Fibroblast of peridontal ligament (primary cell): ENCODE results near the gene TUBA4B.

Experiments used
- DNase-seq: peaks from one replicate; pipeline ENCODE4 v3.0.0-alpha.2; 2010; ENCODE audit errors: extremely low read depth

Gene TUBA4B

GRCh38 chr2:219218732-219219701 lies 34.0 kb upstream of the TUBA4B start, which contains the start of gene ABCB6:
TSS of gene ABCB6 (minus strand) at chr2:219218958. CDS start at chr2:219218673, 285 bp downstream.
- peak; percentile 94 for DNase-seq

GRCh38 chr2:219219784-219220532 lies 33.1 kb upstream of the TUBA4B start:
- no peak for DNase-seq

- no peak for DNase-seq
Measured at GRCh38 chr2:219220652-219221402, 32.2 kb upstream of the TUBA4B start.

GRCh38 chr2:219221957-219222518 lies 31.0 kb upstream of the TUBA4B start:
- no peak for DNase-seq

GRCh38 chr2:219223831-219224610 lies 29.0 kb upstream of the TUBA4B start:
- DNase-seq: no peak

GRCh38 chr2:219225350-219225749 lies 27.7 kb upstream of the TUBA4B start:
- DNase-seq: no peak

- no peak for DNase-seq
Measured at GRCh38 chr2:219228041-219228910, 24.8 kb upstream of the TUBA4B start.

GRCh38 chr2:219228911-219229304 lies 24.1 kb upstream of the TUBA4B start:
- no peak for DNase-seq

- peak; percentile 97 for DNase-seq
Measured at GRCh38 chr2:219229305-219230058, 23.6 kb upstream of the TUBA4B start, which contains the start of the genes ANKZF1 and ATG9A. TSS of gene ANKZF1 (plus strand) at chr2:219229806. CDS start at chr2:219230258, 452 bp downstream. TSS of gene ATG9A (minus strand) at chr2:219229636. CDS start at chr2:219228024, 1,612 bp downstream.

GRCh38 chr2:219230059-219230540 lies 22.9 kb upstream of the TUBA4B start:
- DNase-seq: no peak

- DNase-seq: no peak
Measured at GRCh38 chr2:219234331-219234730, 18.7 kb upstream of the TUBA4B start.

GRCh38 chr2:219243291-219243761 lies 9.7 kb upstream of the TUBA4B start:
- no peak for DNase-seq

- no peak for DNase-seq
Measured at GRCh38 chr2:219244789-219245147, 8.3 kb upstream of the TUBA4B start.

- DNase-seq: peak; percentile 93
Measured at GRCh38 chr2:219245148-219245898, 7.7 kb upstream of the TUBA4B start, which contains the start of the genes GLB1L and STK16. TSS of gene GLB1L (minus strand) at chr2:219245444. CDS start at chr2:219243573, 1,871 bp downstream. TSS of gene STK16 (plus strand) at chr2:219245479. CDS start at chr2:219246000, 521 bp downstream.

- DNase-seq: no peak
Measured at GRCh38 chr2:219245899-219246230, 7.2 kb upstream of the TUBA4B start.

GRCh38 chr2:219246559-219246958 lies 6.5 kb upstream of the TUBA4B start:
- DNase-seq: no peak
